Esophagus squamous epithelium (tissue), 4 donors: ENCODE results near the gene CEACAM1.

Experiments
- CTCF ChIP-seq, 6 experiments: fragments of 450-650 bp in 4 of 6; fragments of 200-600 bp in 2 of 6; sonication (generic) in 2 of 6; IDR thresholded peaks; one replicate each; pipeline ENCODE4 v1.5.1; 2016 to 2019; ENCODE audit warnings: antibody characterized with exemption in 6 of 6, mild to moderate bottlenecking in 4 of 6, moderate library complexity in 4 of 6
- POLR2A ChIP-seq, 4 donors: fragments of 450-650 bp; IDR thresholded peaks; one replicate each; pipeline ENCODE4 v1.6.1; 2017; ENCODE audit warnings: antibody characterized with exemption in 4 of 4, mild to moderate bottlenecking in 4 of 4, moderate library complexity in 3 of 4

DNA sequence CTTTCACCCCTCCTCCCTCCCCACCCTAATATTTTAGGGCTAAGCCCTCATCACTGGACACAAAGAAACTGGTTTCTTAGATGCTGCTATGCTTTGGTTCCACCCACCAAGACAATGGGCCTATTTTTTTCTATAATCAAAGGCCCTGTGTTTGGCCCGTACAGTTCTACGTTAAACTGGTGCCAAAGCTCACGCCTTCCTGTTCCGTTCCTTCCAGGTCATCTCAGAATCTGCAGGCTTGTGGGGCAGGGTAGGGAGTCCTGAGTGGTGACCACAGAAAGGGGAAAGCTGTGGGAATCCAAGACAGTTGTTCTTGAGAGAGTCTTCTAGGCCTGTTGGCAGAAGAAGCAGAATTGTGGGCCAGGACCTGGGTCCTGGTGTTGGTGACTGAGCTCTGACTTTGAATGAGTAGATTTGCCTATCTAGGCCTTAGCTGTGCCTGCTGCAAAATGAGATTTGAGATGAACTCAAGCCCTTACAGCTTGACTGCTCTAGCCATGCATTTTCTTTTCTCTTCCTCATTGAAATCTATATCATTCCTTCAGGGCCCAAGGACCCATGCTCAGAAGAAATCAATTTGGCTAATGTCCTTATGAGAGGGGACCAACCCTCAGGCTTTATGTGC lies 66.5 kb downstream of the CEACAM1 start:
- TF ChIP-seq CTCF (IDR thresholded peaks at IDR 0.05): no peak
- no peak for TF ChIP-seq POLR2A (IDR thresholded peaks at IDR 0.05)
